NCI-H748 (cell line): Measurements from ENCODE around the gene DNAJB11.
"Not testable (repeated sequence)": the region's sequence is repeated elsewhere in the genome, so short reads cannot be mapped to it uniquely, and the experiment has no call there.

Experiments used
- DNase-seq: peaks from one replicate; lab custom pipeline; 2025; ENCODE audit not compliant: unreplicated experiment; lab: John Stamatoyannopoulos, UW

DNAJB11 gene

DNA sequence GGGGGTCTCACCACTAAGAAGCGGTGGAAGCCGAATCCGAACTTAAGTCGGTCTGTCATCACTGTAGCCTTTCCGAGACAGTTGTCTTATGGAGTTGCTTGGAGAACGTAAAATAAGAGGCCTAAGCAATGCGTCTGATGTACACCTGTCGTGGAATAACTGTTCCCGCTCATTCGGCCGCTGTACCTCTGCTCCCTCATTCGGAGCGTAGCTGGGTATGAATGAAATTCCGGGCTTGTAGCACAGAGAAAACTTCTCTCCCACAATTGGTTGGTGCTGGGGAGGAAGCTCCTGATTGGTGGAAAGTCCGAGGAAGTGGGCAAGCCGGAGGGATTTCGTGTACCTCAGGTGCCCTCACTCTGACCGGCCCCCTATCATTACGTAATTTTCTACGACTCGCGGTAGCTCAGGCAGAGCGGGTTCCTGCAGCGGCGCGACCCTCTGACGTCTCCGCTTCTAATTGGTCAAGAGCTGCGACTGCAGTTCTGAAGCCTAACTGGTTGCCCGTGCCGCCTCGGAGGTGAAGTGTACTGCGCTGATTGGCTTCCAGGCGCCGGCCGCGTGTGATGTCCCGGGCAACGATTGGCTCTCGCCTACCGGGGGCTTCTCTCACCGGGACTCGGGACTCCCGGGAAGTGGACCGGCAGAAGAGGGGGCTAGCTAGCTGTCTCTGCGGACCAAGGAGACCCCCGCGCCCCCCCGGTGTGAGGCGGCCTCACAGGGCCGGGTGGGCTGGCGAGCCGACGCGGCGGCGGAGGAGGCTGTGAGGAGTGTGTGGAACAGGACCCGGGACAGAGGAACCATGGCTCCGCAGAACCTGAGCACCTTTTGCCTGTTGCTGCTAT, at the start of gene DNAJB11:
DNAJB11 (plus strand) TSS at position 625 of the 845 bp plus-strand sequence; CDS start at position 803, 178 bp downstream.
- peak; percentile 99 for DNase-seq

DNA sequence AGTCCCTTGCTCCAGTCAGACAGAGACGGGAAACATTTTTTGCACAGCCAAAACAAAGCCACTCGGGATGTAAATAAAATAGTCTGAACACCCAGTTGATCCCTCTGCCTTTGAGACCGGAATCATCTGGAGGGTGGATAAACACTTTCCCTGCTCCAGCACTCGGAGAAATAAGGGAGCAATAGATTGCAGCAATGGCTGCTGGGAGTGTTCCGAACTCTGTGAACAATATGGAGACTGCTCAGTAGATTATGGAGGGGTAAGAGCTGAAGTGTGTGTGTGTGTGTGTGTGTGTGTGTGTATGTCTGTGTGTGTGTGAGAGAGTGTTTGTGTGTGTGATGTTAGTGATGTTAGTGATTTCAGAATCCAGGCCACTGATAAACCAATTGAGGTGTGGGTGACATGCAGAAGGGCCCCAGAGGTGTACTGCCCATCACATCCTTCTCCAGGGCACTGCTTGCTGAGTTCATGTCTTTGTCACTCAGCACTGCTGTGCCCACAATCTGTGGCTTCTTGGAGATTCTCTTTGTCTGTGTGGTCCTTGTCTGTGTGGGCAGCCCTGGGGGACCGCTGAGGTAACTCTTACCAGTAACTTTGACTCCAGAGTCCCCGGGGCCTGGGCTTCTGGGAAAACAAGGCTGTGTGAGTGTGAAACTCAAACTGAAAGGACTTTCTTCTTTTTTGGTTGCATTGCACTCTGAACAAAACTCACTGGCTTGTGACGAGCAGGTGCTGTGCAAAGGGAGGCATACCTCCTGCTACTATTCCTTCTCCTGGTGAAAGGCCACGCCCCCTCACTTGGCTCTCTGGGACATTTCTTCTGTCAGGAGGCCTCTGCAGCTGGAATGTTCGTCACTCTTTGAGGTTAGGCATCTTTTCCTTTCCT, 49.3 kb upstream of the DNAJB11 start:
- DNase-seq, result no peak

DNA sequence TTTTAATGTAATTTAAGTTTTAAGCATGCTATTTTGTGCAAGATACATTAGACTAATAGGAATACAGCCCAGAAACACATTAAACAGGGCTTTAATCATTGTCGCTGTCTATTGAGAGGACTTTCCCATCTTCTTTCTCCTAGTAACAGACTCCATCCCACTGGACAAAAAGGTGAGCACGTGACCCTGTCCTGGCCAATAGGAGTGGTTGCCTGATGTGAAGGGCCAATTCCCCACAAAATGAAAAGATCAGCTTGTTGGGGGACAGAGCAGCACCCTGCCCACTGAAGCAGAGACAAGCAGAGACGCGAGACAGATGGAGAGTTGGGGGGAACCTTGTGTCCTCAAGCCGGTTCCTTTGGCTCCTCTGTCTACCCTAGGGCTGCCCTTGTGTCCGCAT, 47.5 kb upstream of the DNAJB11 start:
- DNase-seq, result no peak

DNA sequence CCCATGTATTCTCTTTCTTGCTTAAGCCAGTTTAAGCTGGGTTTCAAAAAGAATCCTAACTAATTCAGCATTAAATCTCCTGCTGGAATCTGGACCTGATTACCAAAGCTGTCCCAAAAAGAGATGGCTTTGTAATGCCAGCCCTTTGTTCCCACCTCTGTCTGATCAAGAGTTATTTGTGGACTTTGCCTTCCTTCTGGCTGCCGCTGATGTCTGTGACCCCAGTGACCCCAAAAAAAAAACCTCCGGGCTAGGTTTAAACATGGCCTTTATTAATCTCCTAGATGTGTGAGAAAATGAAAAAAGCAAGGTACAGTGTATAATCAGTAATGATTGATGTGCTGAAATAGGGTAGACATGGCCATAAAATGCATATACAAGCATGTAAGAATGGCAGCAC, 47.1 kb upstream of the DNAJB11 start:
- no peak for DNase-seq

DNA sequence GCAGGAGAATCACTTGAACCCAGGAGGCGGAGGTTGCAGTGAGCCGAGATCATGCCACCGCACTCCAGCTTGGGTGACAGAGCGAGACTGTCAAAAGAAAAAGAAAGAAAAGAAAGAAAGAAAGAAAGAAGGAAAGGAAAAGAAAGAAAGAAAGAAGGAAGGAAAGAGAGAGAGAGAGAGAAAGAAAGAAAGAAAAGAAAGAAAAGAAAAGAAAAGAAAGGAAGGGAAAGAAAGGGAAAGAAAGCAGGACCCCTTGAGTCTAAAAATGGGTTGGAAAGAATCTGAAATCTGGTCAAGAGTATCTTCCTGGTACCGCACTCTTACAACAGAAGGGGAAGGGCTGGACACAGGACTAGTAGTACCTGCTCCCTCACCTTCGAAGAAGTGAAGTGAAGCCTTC, 45.9 kb upstream of the DNAJB11 start:
- no peak for DNase-seq

DNA sequence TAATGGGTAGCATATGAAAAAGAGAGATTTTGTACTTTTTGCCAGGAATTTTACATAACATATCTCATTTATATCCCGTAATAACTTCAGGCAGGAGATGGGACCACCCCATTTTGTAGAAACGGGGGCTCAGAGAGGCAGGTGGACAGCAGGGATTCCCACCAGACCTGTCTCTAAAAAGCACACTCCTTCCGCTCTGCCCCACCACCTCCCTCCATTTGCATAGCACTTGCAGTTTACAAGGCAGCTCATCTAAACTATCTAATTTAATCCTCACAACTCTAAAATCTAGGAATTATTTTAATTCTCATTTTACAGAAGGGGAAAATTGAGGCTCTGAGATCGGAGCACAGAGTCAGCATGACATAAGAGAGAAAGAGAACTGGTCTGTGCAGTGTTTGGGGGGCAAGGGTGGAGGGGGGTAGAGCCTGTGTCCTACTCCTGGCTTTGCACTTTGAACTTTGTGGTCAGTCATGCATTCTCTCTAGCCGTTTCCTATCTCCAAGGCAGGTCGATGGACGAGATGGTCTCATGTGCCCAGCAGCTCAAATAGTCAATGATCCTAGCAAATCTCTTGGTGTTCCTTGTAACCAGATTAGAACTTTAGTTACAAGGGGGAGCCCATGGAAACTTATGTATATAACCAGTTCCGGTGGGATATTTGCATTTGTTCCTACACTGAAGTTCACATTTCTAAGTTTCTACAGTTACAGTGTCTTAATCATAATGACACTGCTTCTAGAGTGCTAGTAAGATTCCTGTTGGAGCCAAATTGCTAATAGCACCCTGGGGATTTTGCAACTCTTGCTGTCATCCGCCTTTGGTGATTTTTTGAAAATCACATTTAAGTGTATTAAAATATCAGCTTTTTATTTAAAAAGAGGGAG, 44.9 kb upstream of the DNAJB11 start:
- DNase-seq, result no peak

DNA sequence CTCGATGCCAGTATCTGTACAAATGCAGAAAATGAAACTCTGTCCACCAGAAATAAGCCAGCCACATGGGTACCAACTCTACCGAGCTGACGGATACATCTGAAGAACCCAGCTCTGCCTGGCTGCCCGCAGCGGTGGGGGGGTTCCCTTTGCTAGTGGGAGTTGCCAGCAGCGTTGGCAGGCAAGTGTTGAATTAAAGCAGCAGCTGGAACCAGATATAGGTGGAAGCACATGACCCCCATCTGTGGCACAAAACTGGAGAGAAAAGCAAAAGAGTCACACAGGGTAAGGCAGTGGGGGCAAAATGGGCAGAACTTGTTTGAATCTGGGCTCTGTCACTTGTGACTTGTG, 44.3 kb upstream of the DNAJB11 start:
- DNase-seq, result no peak

DNA sequence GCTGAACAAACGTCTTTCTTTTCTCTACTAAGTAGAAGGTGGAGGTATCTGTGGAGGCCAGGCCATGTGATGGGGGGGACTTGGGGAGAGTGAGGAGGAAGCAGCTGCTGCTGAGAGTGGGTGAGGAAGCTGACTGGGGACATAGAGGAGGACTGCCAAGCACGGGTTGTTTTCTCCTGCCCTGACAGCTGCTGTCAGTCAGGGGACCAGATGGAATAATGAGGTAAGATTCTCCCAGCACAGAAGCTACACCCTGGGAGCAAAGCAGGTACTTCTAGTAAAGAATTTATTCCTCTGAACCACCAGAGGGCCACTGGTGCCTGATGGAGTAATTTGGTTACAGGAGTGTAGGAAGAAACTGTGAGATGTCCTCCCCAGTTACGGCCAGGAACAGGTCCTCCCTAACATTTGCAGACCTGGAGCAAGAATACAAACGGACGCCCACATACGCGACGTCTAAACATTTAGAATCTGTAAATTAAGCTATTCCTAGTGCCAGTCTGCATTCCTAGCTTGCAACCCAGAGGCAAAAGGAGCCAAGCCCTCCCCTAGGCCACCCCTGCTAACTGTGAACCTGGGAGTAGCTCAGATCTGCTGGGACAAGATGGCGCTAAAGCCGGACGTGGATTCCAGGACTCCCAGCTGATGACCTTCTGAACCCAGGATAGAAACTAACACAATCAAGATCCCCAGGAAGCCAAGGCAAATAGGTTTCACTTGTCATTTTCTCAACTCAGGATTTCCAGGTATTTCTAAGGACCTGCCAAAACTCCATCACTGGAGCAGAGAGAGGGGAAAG, 41.1 kb upstream of the DNAJB11 start:
- DNase-seq, result no peak

DNA sequence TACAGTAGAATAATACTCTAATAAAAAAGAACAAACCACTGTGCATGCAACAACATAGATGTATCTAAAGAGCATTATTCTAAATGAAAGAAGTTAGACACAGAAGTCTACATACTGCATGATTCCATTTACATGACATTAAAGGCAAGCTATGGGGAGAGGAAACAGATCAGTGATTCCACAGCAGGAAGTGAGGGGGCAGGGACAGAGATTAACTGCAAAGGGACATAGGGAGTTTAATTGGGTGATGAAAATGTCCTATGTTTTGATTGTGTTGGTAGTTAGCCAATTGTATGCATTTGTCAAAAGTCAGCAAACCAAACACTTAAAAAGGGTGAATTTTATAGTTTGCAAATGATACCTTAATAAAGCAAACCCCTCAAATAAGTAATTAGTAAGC, 40.1 kb upstream of the DNAJB11 start:
- DNase-seq, result no peak

DNA sequence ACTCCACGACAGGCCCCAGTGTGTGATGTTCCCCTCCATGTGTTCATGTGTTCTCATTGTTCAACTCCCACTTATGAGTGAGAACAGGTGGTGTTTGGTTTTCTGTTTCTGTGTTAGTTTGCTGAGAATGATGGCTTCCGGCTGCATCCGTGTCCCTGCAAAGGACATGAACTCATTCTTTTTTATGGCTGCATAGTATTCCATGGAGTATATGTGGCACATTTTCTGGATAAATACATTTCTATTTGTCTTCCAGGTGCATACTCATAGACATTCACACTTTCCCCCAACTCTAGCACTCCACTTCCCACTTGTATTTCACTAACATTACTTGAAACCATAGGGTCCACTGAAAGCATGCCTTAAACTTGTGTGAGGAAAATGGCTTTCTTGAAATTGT, 38.8 kb upstream of the DNAJB11 start:
- not testable (repeated sequence) for DNase-seq

DNA sequence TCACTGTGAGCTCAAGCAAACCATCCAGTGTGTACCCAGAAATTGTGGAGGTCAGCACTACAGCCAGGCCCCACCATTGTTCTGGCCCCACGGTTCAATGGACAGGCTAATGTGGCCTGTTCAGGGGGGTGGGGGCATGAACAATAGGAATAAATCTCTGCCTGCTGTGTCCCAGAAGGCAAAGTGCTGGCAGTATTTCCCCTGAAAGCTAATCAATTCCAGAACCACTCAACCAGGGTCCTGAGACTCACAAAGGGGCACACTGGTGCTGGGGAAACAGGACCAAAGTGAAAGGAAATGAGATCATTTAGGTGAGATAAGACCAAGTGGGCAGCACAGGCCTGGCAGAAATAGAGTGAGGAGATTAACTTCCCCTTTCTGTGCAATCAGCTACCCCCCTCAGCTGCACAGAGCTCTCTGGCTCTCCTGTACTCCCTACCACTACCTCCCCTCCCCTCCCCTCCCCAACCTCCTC, 37.9 kb upstream of the DNAJB11 start:
- no peak for DNase-seq

DNA sequence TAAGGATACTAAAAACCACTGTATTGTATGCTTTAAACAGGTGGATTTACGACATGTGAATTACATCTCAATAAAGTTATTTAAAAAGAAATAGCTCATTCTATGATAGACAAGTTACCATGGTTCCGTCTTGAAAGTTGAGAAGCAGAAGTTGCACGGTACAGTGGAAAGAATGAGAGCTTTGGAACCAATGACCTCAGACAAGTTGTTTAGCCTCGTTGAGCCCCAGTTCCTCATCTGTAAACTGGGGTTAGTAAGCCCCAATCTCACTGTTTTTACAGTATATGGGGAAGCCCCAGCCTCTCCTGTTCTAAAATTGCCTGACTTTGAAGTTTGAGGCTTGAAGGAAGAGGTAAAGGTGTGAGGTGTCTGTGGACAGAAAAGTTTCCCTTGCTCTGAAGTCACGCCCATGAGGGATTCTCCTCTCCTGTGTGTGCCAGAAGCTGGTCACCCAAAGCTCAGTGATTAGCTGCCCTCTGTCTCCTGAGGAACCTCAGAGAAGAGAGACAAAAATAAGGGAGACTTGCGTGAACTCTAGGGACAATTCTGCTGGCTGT, 36.3 kb upstream of the DNAJB11 start:
- DNase-seq, result no peak

DNA sequence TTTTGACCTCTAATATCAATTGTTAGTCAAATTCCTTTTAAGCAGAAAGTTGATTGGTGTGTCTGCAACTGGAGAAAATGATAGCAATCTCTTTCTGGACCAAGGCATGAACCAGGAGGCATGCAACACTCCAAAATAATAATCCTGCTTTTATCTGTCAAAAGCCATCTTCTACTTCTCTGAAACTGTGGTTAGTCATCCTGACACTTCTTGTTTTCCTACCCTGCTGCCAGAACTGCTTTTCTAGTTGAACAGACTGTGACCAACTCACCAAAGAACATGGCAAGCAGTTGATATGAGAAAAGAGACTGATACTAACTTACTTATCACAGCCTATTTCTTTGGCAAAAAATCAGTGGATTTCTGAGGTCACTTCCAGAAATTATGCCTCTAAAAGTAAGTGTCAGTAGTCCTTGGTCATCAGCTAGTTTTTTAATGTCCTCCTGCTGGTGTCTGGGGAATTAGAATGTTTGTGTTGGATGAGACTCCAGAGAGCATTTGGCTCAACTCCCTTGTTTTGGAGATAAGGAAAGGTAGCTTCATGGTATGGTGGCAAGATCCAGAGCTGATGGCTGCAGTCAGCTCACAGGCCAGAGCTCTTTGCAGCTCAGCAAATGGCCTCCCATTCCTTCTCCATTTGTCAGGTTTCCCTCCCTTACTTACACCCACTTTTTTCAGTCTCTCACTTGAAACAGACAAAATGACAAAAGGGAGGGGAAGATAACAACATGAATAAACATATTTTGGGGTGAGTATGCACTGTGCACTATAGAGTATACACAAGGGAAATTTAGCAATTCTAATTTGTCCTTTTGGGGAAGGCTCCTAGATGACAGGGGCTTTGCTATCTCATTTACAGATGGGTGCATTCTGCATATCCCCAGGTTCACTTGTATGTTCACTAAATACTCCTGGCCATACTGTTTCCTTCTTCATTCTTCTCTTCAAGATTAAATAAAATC, 33.4 kb upstream of the DNAJB11 start:
- DNase-seq, result no peak

DNA sequence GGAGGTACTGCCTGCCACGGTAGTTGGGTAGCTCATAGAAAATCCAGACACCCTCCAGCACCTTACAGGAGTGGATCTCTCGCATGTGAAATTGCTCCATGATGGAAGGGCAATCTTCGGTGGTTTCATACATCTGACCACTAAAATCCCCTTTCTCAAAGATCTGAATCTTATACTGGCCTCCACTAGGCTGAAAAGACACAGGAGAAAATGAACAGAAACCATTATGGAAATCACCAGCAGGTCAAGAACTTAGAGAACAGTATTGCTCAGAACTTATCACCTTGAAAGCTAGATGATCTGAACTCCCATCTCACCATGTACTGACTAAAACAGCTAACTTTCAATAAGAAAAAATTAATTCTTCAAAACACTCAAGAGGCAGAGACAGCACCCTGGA, 31.7 kb upstream of the DNAJB11 start:
- DNase-seq, result no peak

DNA sequence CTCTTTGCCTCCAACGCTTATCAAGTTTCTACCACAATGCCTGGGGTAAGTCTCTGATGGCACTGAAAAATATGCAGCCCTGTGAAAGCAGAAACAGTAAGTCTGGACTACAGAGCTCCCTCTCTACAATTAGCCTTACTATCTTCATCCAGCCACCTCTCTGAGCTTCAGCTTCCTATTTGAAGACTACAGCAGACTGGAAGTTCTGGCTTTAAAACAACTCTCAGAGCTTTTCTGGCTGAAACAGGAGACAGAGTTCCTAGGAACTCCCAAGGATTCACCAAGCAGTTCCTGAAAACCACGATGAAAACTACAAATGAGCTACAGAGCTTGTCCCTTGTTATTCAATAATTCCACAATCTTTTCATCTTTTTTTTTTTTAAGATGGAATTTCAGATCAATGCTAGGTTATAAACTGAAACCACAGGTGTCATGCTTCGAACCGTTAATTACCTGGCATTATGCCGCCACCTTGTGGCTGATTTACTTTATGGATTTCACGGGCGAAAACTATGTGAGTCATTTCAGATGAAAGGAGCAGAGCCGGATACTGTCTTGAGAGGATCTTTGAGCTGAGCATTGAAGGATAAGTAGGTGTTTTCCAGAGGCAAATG, 30.2 kb upstream of the DNAJB11 start:
- DNase-seq, result peak; percentile 37

DNA sequence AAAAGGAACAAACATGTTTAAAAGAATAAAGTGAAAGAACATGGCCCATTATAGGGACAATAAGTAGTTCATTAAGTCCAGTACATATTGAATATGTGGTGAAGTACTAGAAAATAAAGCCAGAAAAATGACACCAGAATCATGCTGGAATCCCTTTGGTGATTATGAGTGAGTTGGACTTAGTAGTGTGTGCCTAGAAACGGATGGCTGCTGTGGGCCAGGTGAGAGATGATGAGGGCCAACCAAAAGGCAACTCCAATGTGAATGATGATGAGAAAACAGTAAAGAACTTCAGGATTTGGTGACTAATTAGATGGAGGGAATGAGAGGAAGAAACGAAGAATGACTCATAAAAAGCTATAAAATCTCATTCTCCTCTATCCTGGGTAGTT, 29.7 kb upstream of the DNAJB11 start:
- DNase-seq, result no peak

DNA sequence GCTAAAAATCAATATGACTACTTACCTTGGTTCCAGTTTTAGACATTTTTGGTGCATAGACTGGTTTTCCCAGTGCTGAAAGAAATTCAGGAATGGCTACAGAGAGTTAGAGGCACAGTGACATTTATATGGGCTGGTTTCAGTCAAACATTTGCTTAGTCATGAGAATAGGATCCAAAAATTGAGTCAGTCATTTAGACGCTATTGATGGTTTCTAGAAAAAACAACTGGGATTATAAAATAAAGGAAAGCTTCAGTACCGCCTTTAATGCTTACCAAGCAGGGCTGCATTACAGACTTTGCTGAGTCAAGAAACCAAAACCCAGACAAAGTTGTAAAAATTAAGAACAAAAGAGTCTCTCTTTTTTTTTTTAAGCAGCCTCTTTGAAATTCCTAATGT, 26.2 kb upstream of the DNAJB11 start, which contains the start of gene CRYGS:
CRYGS (minus strand) TSS at position 100 of the 400 bp plus-strand sequence; CDS start at position 46, 54 bp downstream.
- no peak for DNase-seq

DNA sequence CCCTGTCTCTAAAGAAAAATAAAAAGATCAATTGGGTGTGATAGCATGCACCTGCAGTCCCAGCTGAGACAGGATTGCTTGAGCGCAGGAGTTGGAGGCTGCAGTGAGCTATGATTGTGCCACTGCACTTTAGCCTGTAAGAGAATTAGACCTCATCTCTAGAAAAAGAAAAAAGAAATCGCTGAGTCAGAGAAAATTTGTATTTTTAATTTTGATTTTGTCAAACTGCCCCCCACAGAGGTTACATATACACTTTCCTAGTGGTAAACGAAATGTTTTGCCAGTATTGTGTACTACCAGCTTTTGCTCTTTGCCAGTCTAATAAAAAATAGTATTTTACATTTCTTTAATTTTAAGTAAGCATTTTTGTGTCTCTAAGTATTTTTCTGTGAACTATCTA, 21.0 kb upstream of the DNAJB11 start:
- no peak for DNase-seq
